Liver (tissue), 9 donors: ENCODE data around the gene PSMD5. TPM values are rescaled to one million over a fixed set of nuclear protein-coding genes. Genes with fewer than 3 reads are reported as not detected.

ENCODE experiments used
- DNase-seq: peaks from one replicate; pipeline ENCODE4 v3.0.0-alpha.2; 2017; ENCODE audit warnings: low spot score
- H3K27ac ChIP-seq, 2 donors: one replicate each; pipeline ENCODE4 v1.7.0; 2013; ENCODE audit warnings: inconsistent platforms in 2 of 2, low read length in 2 of 2, control low read depth in 1 of 2, low read depth in 1 of 2, mild to moderate bottlenecking in 1 of 2
- H3K27me3 ChIP-seq, 4 donors: one replicate each; pipeline versions ENCODE4 v1.6.1 to v1.7.0; 2013; ENCODE audit warnings: low read length in 3 of 4, inconsistent platforms in 1 of 4, mild to moderate bottlenecking in 1 of 4, moderate library complexity in 1 of 4; ENCODE audit not compliant: control insufficient read depth in 4 of 4, insufficient read depth in 4 of 4
- H3K36me3 ChIP-seq, 4 donors: one replicate each; pipeline versions ENCODE4 v1.6.1 to v1.7.0; 2013; ENCODE audit warnings: low read length in 3 of 4, mild to moderate bottlenecking in 3 of 4, low read depth in 1 of 4, moderate library complexity in 1 of 4; ENCODE audit not compliant: control insufficient read depth in 4 of 4, insufficient read depth in 3 of 4
- H3K4me1 ChIP-seq, 4 donors: one replicate each; pipeline versions ENCODE4 v1.6.1 to v1.7.0; 2013; ENCODE audit warnings: low read length in 3 of 4, mild to moderate bottlenecking in 3 of 4, moderate library complexity in 1 of 4; ENCODE audit not compliant: control insufficient read depth in 4 of 4, insufficient read depth in 4 of 4
- H3K4me3 ChIP-seq, 3 donors: one replicate each; pipeline versions ENCODE4 v1.6.1 to v1.7.0; 2013; ENCODE audit warnings: low read length in 3 of 3, control low read depth in 1 of 3, low read depth in 1 of 3, mild to moderate bottlenecking in 1 of 3
- H3K9ac ChIP-seq, 2 donors: one replicate each; pipeline ENCODE4 v1.7.0; 2013; ENCODE audit warnings: low read length in 2 of 2, mild to moderate bottlenecking in 2 of 2, moderate library complexity in 2 of 2, control low read depth in 1 of 2, low read depth in 1 of 2
- H3K9me3 ChIP-seq, 4 donors: one replicate each; pipeline versions ENCODE4 v1.6.1 to v1.7.0; 2013; ENCODE audit warnings: low read length in 3 of 4; ENCODE audit not compliant: control insufficient read depth in 4 of 4
- EGR1 ChIP-seq, 2 donors: IDR thresholded peaks; 2 replicates each; pipeline ENCODE4 v1.6.1; 2016 to 2018; ENCODE audit warnings: antibody characterized with exemption in 2 of 2, low read depth in 2 of 2
- FOXA1 ChIP-seq: IDR thresholded peaks from 2 replicates; pipeline ENCODE4 v1.6.1; 2016; ENCODE audit warnings: antibody characterized with exemption
- FOXA2 ChIP-seq: IDR thresholded peaks from 2 replicates; pipeline ENCODE4 v1.6.1; 2016; ENCODE audit warnings: antibody characterized with exemption
- GABPA ChIP-seq, 2 donors: IDR thresholded peaks in 1 of 2; conservative IDR thresholded peaks in 1 of 2; 2 replicates each; pipeline ENCODE4 v1.6.1; 2016; ENCODE audit warnings: antibody characterized with exemption in 2 of 2, mild to moderate bottlenecking in 1 of 2, moderate library complexity in 1 of 2
- HNF4A ChIP-seq, 2 donors: conservative IDR thresholded peaks; 2 replicates each; pipeline ENCODE4 v1.6.1; 2016; ENCODE audit warnings: antibody characterized with exemption in 2 of 2, mild to moderate bottlenecking in 2 of 2
- HNF4G ChIP-seq: IDR thresholded peaks from 2 replicates; pipeline ENCODE4 v1.6.1; 2016; ENCODE audit warnings: antibody characterized with exemption
- JUND ChIP-seq, 2 donors: IDR thresholded peaks; 2 replicates each; pipeline ENCODE4 v1.6.1; 2016; ENCODE audit warnings: antibody characterized with exemption in 2 of 2
- NR2F2 ChIP-seq: IDR thresholded peaks from 2 replicates; pipeline ENCODE4 v1.6.1; 2016; ENCODE audit warnings: antibody characterized with exemption
- RAD21 ChIP-seq, 2 donors: IDR thresholded peaks; 2 replicates each; pipeline ENCODE4 v1.6.1; 2016; ENCODE audit warnings: antibody characterized with exemption in 2 of 2, mild to moderate bottlenecking in 2 of 2
- RXRA ChIP-seq, 2 donors: IDR thresholded peaks; 2 replicates each; pipeline ENCODE4 v1.6.1; 2017 to 2018; ENCODE audit warnings: antibody characterized with exemption in 2 of 2, mild to moderate bottlenecking in 1 of 2
- SP1 ChIP-seq: IDR thresholded peaks from 2 replicates; pipeline ENCODE4 v1.6.1; 2018; ENCODE audit warnings: antibody characterized with exemption, mild to moderate bottlenecking
- TAF1 ChIP-seq: conservative IDR thresholded peaks from 2 replicates; pipeline ENCODE4 v1.6.1; 2016; ENCODE audit warnings: antibody characterized with exemption, mild to moderate bottlenecking
- YY1 ChIP-seq: IDR thresholded peaks from 2 replicates; pipeline ENCODE4 v1.6.1; 2016; ENCODE audit warnings: antibody characterized with exemption, mild to moderate bottlenecking
- WGBS: extraction: QIAGEN DNeasy Blood & Tissue Kit; methylation state at CpG from one replicate; pipeline ENCODE4 v1.1.7; 2013; 5-methylcytosine and 5-hydroxymethylcytosine counted together
- polyA plus RNA-seq, 2 donors: library from polyadenylated mRNA; stranded (reverse) in 1 of 2; unstranded in 1 of 2; fragments of 200-250 nt in 1 of 2; fragments of >200 nt in 1 of 2; fragmentation: Nextera tagmentation in 1 of 2; extraction: Ambion mirVana in 1 of 2; gene quantifications; one replicate each; pipeline versions ENCODE4 v1.2.1 to v1.2.3, GENCODE V29; 2013 to 2015
- total RNA-seq, 2 donors: library from RNA; depleted of rRNA; stranded (reverse); fragments of >200 nt; gene quantifications; one replicate each; pipeline ENCODE4 v1.2.3, GENCODE V29; 2014
- TF ChIP-seq, protein P1 (sequence below): IDR thresholded peaks from 2 replicates; pipeline ENCODE4 v1.6.1; 2016; ENCODE audit warnings: antibody characterized with exemption
- TF ChIP-seq, protein P2 (sequence below): fragments of 150-350 bp; IDR thresholded peaks from 2 replicates; pipeline ENCODE4 v1.5.1; 2017; ENCODE audit warnings: improper control_type of control experiment, low read depth, low read length; ENCODE audit not compliant: missing input control
- TF ChIP-seq, protein P3 (sequence below): IDR thresholded peaks from 2 replicates; pipeline ENCODE4 v1.6.1; 2016; ENCODE audit warnings: antibody characterized with exemption
- TF ChIP-seq, protein P4 (sequence below): IDR thresholded peaks from 2 replicates; pipeline ENCODE4 v1.6.1; 2016; ENCODE audit warnings: antibody characterized with exemption
- donor health status: healthy.
- donor health status: healthy.
- donor health status: healthy.
- donor health status: healthy.
- donor health status: healthy.

The PSMD5 gene
- total and polyA plus RNA-seq, 4 donors: 10.9 to 19.1 (median 16.0) TPM

GRCh38 chr9:120867676-120868338, 25.1 kb upstream of the PSMD5 start:
- Histone ChIP-seq H3K4me1 (peaks cover 0 to 11% (median 6%) of the 10 kb centered on the region in 4 donors), H3K9me3 (no peaks in the 10 kb centered on the region), H3K27ac (peak overlapping the region in 1 of 2 donors; percentile 69), H3K9ac (no peak overlapping the region), H3K27me3 (no peaks in the 10 kb centered on the region), H3K4me3 (peak overlapping the region in 1 of 3 donors; percentile 42), H3K36me3 (peaks cover 0 to 2% (median 0%) of the 10 kb centered on the region in 4 donors)
- WGBS: 95% methylated on average over 15 of the region's 15 CpGs
- no peak for DNase-seq
- TF ChIP-seq, protein P1, sequence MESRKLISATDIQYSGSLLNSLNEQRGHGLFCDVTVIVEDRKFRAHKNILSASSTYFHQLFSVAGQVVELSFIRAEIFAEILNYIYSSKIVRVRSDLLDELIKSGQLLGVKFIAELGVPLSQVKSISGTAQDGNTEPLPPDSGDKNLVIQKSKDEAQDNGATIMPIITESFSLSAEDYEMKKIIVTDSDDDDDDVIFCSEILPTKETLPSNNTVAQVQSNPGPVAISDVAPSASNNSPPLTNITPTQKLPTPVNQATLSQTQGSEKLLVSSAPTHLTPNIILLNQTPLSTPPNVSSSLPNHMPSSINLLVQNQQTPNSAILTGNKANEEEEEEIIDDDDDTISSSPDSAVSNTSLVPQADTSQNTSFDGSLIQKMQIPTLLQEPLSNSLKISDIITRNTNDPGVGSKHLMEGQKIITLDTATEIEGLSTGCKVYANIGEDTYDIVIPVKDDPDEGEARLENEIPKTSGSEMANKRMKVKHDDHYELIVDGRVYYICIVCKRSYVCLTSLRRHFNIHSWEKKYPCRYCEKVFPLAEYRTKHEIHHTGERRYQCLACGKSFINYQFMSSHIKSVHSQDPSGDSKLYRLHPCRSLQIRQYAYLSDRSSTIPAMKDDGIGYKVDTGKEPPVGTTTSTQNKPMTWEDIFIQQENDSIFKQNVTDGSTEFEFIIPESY: no peak
- TF ChIP-seq GABPA (IDR thresholded peaks at IDR 0.05 in 1 of 2, conservative IDR thresholded peaks at IDR 0.05 in 1 of 2): no peak
- no peak for TF ChIP-seq RXRA (IDR thresholded peaks at IDR 0.05)
- TF ChIP-seq RAD21 (IDR thresholded peaks at IDR 0.05): no peak
- TF ChIP-seq FOXA1: no peak
- no peak for TF ChIP-seq TAF1
- TF ChIP-seq, protein P2, sequence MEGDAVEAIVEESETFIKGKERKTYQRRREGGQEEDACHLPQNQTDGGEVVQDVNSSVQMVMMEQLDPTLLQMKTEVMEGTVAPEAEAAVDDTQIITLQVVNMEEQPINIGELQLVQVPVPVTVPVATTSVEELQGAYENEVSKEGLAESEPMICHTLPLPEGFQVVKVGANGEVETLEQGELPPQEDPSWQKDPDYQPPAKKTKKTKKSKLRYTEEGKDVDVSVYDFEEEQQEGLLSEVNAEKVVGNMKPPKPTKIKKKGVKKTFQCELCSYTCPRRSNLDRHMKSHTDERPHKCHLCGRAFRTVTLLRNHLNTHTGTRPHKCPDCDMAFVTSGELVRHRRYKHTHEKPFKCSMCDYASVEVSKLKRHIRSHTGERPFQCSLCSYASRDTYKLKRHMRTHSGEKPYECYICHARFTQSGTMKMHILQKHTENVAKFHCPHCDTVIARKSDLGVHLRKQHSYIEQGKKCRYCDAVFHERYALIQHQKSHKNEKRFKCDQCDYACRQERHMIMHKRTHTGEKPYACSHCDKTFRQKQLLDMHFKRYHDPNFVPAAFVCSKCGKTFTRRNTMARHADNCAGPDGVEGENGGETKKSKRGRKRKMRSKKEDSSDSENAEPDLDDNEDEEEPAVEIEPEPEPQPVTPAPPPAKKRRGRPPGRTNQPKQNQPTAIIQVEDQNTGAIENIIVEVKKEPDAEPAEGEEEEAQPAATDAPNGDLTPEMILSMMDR: no peak
- TF ChIP-seq JUND (IDR thresholded peaks at IDR 0.05): no peak
- TF ChIP-seq EGR1 (IDR thresholded peaks at IDR 0.05; ENCODE audit: low read depth in 2 of 2): no peak
- TF ChIP-seq, protein P3, sequence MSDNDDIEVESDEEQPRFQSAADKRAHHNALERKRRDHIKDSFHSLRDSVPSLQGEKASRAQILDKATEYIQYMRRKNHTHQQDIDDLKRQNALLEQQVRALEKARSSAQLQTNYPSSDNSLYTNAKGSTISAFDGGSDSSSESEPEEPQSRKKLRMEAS: no peak
- TF ChIP-seq YY1: no peak
- TF ChIP-seq HNF4G: no peak
- TF ChIP-seq FOXA2: no peak
- TF ChIP-seq, protein P4, sequence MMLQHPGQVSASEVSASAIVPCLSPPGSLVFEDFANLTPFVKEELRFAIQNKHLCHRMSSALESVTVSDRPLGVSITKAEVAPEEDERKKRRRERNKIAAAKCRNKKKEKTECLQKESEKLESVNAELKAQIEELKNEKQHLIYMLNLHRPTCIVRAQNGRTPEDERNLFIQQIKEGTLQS: no peak

DNA sequence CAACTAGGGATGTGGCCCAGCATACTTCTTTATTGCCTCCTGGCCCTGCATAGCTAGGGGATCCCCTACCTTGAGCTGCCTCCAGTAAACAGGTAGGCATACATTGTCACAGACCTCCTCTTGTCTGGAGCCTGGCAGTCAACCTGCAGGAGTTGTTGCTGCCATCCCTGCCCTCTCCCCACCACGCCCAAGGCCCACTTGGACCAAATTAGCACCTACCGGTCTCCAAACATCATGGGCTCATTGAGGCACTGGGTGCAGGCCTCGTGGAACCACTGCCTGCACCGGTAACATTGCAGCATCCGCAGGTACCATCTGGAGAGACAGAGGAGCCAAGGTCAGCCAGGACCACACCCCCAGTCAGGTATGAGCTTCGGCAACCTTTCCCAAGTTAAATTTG, 23.9 kb upstream of the PSMD5 start:
- no peaks in the 10 kb centered on the region for H3K27me3 ChIP-seq
- peaks cover 0 to 11% (median 6%) of the 10 kb centered on the region in 4 donors for H3K4me1 ChIP-seq
- peaks cover 0 to 2% (median 0%) of the 10 kb centered on the region in 4 donors for H3K36me3 ChIP-seq
- TF ChIP-seq, protein P2: no peak
- TF ChIP-seq, protein P4: no peak
- no peak for TF ChIP-seq HNF4G
- TF ChIP-seq RXRA (IDR thresholded peaks at IDR 0.05): no peak
- TF ChIP-seq HNF4A (conservative IDR thresholded peaks at IDR 0.05): no peak
- TF ChIP-seq SP1: no peak
- TF ChIP-seq, protein P1: no peak
- TF ChIP-seq YY1: no peak
- TF ChIP-seq, protein P3: no peak
- TF ChIP-seq EGR1 (IDR thresholded peaks at IDR 0.05; ENCODE audit: low read depth in 2 of 2): no peak
- no peak for TF ChIP-seq NR2F2
- TF ChIP-seq RAD21 (IDR thresholded peaks at IDR 0.05): no peak
- H3K27ac ChIP-seq: no peak overlapping the region
- no peaks in the 10 kb centered on the region for H3K9me3 ChIP-seq
- DNase-seq: no peak
- WGBS: 97% methylated on average over 6 of the region's 6 CpGs
- no peak overlapping the region for H3K4me3 ChIP-seq
- no peak overlapping the region for H3K9ac ChIP-seq
